Measurements from ENCODE around the gene DGKG. TPM values are rescaled to one million over a fixed set of nuclear protein-coding genes. Genes with fewer than 3 reads are reported as not detected.

Gene DGKG
- polyA plus RNA-seq, 3 donors: 0.26 to 0.93 (median 0.70) TPM

GRCh38 chr3:186255703-186256331 lies 106.2 kb downstream of the DGKG start:
- DNase-seq (ENCODE audit: extremely low read depth in 1 of 11, low read depth in 9 of 11, low spot score in 4 of 11): no peak

GRCh38 chr3:186254676-186255650 lies 107.1 kb downstream of the DGKG start:
- no peak for DNase-seq (ENCODE audit: extremely low read depth in 1 of 11, low read depth in 9 of 11, low spot score in 4 of 11)

- no peak for DNase-seq (ENCODE audit: extremely low read depth in 1 of 11, low read depth in 9 of 11, low spot score in 4 of 11)
Measured at GRCh38 chr3:186251948-186252619, 110.0 kb downstream of the DGKG start.

GRCh38 chr3:186248850-186249249 lies 113.2 kb downstream of the DGKG start:
- no peak for DNase-seq (ENCODE audit: extremely low read depth in 1 of 11, low read depth in 9 of 11, low spot score in 4 of 11)

GRCh38 chr3:186247821-186248814 lies 113.9 kb downstream of the DGKG start:
- no peak for DNase-seq (ENCODE audit: extremely low read depth in 1 of 11, low read depth in 9 of 11, low spot score in 4 of 11)

GRCh38 chr3:186246941-186247340 lies 115.1 kb downstream of the DGKG start:
- DNase-seq (ENCODE audit: extremely low read depth in 1 of 11, low read depth in 9 of 11, low spot score in 4 of 11): no peak

GRCh38 chr3:186244016-186244415 lies 118.0 kb downstream of the DGKG start:
- no peak for DNase-seq (ENCODE audit: extremely low read depth in 1 of 11, low read depth in 9 of 11, low spot score in 4 of 11)

- peak in 1 of 11 donors; percentile 41 for DNase-seq (ENCODE audit: extremely low read depth in 1 of 11, low read depth in 9 of 11, low spot score in 4 of 11)
Measured at GRCh38 chr3:186241910-186242821, 119.9 kb downstream of the DGKG start.

GRCh38 chr3:186239321-186239720 lies 122.7 kb downstream of the DGKG start:
- DNase-seq (ENCODE audit: extremely low read depth in 1 of 11, low read depth in 9 of 11, low spot score in 4 of 11): no peak

- no peak for DNase-seq (ENCODE audit: extremely low read depth in 1 of 11, low read depth in 9 of 11, low spot score in 4 of 11)
Measured at GRCh38 chr3:186237915-186238314, 124.1 kb downstream of the DGKG start.

GRCh38 chr3:186236357-186237020 lies 125.5 kb downstream of the DGKG start:
- peak in 1 of 11 donors; percentile 55 for DNase-seq (ENCODE audit: extremely low read depth in 1 of 11, low read depth in 9 of 11, low spot score in 4 of 11)

GRCh38 chr3:186235554-186235953 lies 126.5 kb downstream of the DGKG start:
- DNase-seq (ENCODE audit: extremely low read depth in 1 of 11, low read depth in 9 of 11, low spot score in 4 of 11): no peak

- DNase-seq (ENCODE audit: extremely low read depth in 1 of 11, low read depth in 9 of 11, low spot score in 4 of 11): no peak
Measured at GRCh38 chr3:186234152-186234551, 127.9 kb downstream of the DGKG start.

GRCh38 chr3:186226482-186226881 lies 135.6 kb downstream of the DGKG start:
- no peak for DNase-seq (ENCODE audit: extremely low read depth in 1 of 11, low read depth in 9 of 11, low spot score in 4 of 11)

GRCh38 chr3:186225603-186226002 lies 136.4 kb downstream of the DGKG start:
- DNase-seq (ENCODE audit: extremely low read depth in 1 of 11, low read depth in 9 of 11, low spot score in 4 of 11): no peak

- no peak for DNase-seq (ENCODE audit: extremely low read depth in 1 of 11, low read depth in 9 of 11, low spot score in 4 of 11)
Measured at GRCh38 chr3:186224041-186224610, 137.9 kb downstream of the DGKG start.

- DNase-seq (ENCODE audit: extremely low read depth in 1 of 11, low read depth in 9 of 11, low spot score in 4 of 11): no peak
Measured at GRCh38 chr3:186223476-186223875, 138.6 kb downstream of the DGKG start.

Data from renal cortex interstitium (tissue), 11 donors.